ENCODE results near the gene SIM2. TPM values are rescaled to one million over a fixed set of nuclear protein-coding genes. Genes with fewer than 3 reads are reported as not detected.

The SIM2 gene
- total and polyA plus RNA-seq, 2 of the 13 experiments (the other 11 are each of a cell fraction or from before 2014, with no cell fraction given), result 0.36 to 0.53 TPM

DNA sequence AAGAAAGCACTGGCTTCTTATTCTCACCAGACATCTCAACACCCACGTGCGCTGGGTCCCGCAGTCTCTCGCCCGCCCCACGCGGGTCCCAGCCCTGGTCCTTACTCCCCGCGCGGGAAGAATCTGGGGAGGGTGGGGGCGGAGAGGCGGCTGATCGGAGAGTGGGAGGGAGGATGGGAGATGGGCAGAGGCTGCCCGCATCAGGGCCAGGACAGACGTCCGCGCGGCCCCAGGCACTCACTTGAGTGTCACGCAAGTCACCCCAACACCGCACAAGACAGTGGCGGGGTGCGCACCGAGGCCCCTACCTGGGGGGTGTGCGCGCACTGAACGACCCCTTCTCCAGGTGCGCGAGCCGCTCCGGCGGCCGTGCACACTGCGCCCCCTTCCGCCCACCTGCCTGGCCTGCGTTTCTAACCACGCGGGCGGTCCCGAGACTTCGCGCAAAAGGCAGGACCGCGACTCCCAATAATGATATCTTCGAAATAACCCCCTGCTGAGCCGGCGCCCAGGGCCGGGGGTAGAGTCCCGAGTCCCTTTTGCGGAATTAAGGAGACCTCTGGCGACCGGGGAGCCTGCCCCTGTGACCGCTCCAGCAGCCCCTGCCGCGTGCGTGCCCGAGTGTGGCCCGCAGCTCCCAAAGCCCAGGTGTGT, 6.0 kb upstream of the SIM2 start:
- Histone ChIP-seq H4K20me1 (ENCODE audit: insufficient read depth, low read length) (0 out of 2 replicates have a peak, but pooled peaks cover 2% of the 10 kb centered on the region), H3K4me3 (replicated peaks in 1 of 3; ENCODE audit: insufficient read depth in 1 of 3, low read depth in 2 of 3, low read length in 3 of 3) (no peak overlapping the region), H3K36me3 (replicated peaks in 1 of 2; ENCODE audit: control insufficient read depth in 1 of 2, insufficient read depth in 2 of 2, low read length in 2 of 2) (no peaks in the 10 kb centered on the region), H3K9me3 (ENCODE audit: low read length) (no peaks in the 10 kb centered on the region), H3K4me2 (ENCODE audit: low read depth, low read length) (no peak overlapping the region), H3K9ac (ENCODE audit: insufficient read depth, low read depth, low read length) (no peak overlapping the region), H3K4me1 (ENCODE audit: insufficient read depth, low read length) (no peaks in the 10 kb centered on the region), H3K27ac (ENCODE audit: extremely low read length, insufficient read depth, low read length) (no peak overlapping the region), H2AFZ (ENCODE audit: low read length) (no peak overlapping the region), H3K27me3 (ENCODE audit: control insufficient read depth in 1 of 2, insufficient read depth in 2 of 2, low read length in 2 of 2) (peaks cover 5 to 96% of the 10 kb centered on the region in 2 experiments), H3K79me2 (ENCODE audit: insufficient read depth, low read length) (no peaks in the 10 kb centered on the region)
- DNase-seq (ENCODE audit: low spot score) (no peak), FAIRE-seq (no peak), ATAC-seq (no peak)
- TF ChIP-seq, protein P1, sequence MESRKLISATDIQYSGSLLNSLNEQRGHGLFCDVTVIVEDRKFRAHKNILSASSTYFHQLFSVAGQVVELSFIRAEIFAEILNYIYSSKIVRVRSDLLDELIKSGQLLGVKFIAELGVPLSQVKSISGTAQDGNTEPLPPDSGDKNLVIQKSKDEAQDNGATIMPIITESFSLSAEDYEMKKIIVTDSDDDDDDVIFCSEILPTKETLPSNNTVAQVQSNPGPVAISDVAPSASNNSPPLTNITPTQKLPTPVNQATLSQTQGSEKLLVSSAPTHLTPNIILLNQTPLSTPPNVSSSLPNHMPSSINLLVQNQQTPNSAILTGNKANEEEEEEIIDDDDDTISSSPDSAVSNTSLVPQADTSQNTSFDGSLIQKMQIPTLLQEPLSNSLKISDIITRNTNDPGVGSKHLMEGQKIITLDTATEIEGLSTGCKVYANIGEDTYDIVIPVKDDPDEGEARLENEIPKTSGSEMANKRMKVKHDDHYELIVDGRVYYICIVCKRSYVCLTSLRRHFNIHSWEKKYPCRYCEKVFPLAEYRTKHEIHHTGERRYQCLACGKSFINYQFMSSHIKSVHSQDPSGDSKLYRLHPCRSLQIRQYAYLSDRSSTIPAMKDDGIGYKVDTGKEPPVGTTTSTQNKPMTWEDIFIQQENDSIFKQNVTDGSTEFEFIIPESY (CRISPR knock-in tag; IDR thresholded peaks at IDR 0.05), result peak; percentile 50; the same call in 1 of the 2 replicates
- TF ChIP-seq RBAK (CRISPR knock-in tag; IDR thresholded peaks at IDR 0.05), result no peak
- 0 out of 2 replicates have a peak, but pooled peaks have one; percentile 36 for TF ChIP-seq PCBP1 (IDR thresholded peaks at IDR 0.05; ENCODE audit: borderline replicate concordance, low read depth, low read length)
- BruUV-seq (replicated peaks), result no TSS peak
- intact Hi-C loops (cut with micrococcal nuclease; ENCODE audit: unreplicated experiment) (no loop called here), in situ Hi-C loops (cut with HindIII; ENCODE audit: extremely low pct_ligation_motif_present, low pct_unique_long_range_greater_than_20kb) (no loop called here)
- WGBS (ENCODE audit: low lambda C conversion rate), result 46% methylated on average over 14 of the region's 57 CpGs
- ChIA-PET POLR2A (no interaction called here), CTCF (ENCODE audit: low intra/inter-chr PET ratio, low total read pairs) (no interaction called here)

DNA sequence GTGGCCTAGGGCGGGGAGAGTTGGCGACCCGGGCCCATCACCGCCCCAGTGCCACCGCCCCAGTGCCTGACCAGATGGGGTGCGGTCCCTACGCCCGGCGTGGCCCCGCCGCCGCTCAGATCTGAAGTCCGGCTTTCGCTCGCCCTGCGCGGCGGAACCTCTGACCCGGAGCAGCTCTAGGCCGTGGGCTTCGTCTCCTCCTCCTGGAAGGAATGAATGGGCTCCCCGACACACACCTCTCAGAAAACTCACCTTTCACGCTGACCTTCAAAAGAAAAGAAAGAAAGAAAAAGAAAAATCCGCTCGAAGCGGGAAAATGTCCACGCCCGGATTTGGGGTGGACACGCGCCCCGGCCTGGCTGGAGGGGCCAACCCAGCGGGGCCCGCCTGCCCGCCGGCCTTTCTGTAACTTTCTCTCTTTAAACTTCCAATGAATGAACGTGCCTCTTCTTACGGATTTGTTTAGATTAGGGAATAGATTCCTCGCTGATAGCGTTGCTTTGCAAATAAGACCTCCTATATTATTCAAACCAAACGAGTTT, 5.4 kb upstream of the SIM2 start:
- intact Hi-C loops (cut with micrococcal nuclease; ENCODE audit: unreplicated experiment), result no loop called here
- peaks cover 5 to 96% of the 10 kb centered on the region in 2 experiments for H3K27me3 ChIP-seq (ENCODE audit: control insufficient read depth in 1 of 2, insufficient read depth in 2 of 2, low read length in 2 of 2)
- TF ChIP-seq JUNB (CRISPR knock-in tag; IDR thresholded peaks at IDR 0.05; ENCODE audit: borderline replicate concordance), result no peak
- TF ChIP-seq, protein P2, sequence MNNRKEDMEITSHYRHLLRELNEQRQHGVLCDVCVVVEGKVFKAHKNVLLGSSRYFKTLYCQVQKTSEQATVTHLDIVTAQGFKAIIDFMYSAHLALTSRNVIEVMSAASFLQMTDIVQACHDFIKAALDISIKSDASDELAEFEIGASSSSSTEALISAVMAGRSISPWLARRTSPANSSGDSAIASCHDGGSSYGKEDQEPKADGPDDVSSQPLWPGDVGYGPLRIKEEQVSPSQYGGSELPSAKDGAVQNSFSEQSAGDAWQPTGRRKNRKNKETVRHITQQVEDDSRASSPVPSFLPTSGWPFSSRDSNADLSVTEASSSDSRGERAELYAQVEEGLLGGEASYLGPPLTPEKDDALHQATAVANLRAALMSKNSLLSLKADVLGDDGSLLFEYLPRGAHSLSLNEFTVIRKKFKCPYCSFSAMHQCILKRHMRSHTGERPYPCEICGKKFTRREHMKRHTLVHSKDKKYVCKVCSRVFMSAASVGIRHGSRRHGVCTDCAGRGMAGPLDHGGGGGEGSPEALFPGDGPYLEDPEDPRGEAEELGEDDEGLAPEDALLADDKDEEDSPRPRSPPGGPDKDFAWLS (CRISPR knock-in tag; IDR thresholded peaks at IDR 0.05; ENCODE audit: borderline replicate concordance), result no peak
- TF ChIP-seq HES4 (CRISPR knock-in tag; IDR thresholded peaks at IDR 0.05; ENCODE audit: borderline replicate concordance), result no peak
- no peak for TF ChIP-seq TBL1XR1 (IDR thresholded peaks at IDR 0.05; ENCODE audit: borderline replicate concordance, low read length, partially characterized antibody)

More for the DNA sequence above, 5.4 kb upstream of the SIM2 start:
- Histone ChIP-seq H4K20me1 (ENCODE audit: insufficient read depth, low read length) (0 out of 2 replicates have a peak, but pooled peaks cover 2% of the 10 kb centered on the region), H2AFZ (ENCODE audit: low read length) (no peak overlapping the region), H3K9me3 (ENCODE audit: low read length) (no peaks in the 10 kb centered on the region), H3K4me2 (ENCODE audit: low read depth, low read length) (no peak overlapping the region), H3K36me3 (replicated peaks in 1 of 2; ENCODE audit: control insufficient read depth in 1 of 2, insufficient read depth in 2 of 2, low read length in 2 of 2) (no peaks in the 10 kb centered on the region), H3K27ac (ENCODE audit: extremely low read length, insufficient read depth, low read length) (no peak overlapping the region), H3K4me1 (ENCODE audit: insufficient read depth, low read length) (no peaks in the 10 kb centered on the region), H3K4me3 (replicated peaks in 1 of 3; ENCODE audit: insufficient read depth in 1 of 3, low read depth in 2 of 3, low read length in 3 of 3) (no peak overlapping the region), H3K79me2 (ENCODE audit: insufficient read depth, low read length) (no peaks in the 10 kb centered on the region), H3K9ac (ENCODE audit: insufficient read depth, low read depth, low read length) (no peak overlapping the region)
- DNase-seq (ENCODE audit: low spot score), result no peak
- ChIA-PET POLR2A (no interaction called here), CTCF (ENCODE audit: low intra/inter-chr PET ratio, low total read pairs) (no interaction called here)
- BruUV-seq (replicated peaks), result no TSS peak
- in situ Hi-C loops (cut with HindIII; ENCODE audit: extremely low pct_ligation_motif_present, low pct_unique_long_range_greater_than_20kb), result no loop called here
- FAIRE-seq, result no peak
- ATAC-seq, result no peak
- WGBS (ENCODE audit: low lambda C conversion rate), result 58% methylated on average over 27 of the region's 40 CpGs

Measured in HepG2 (cell line).